HG02884 (cell line): ENCODE measurements around the gene TUBA4A.
A peak's percentile ranks its signal among the peaks of the same experiment; 100 is the strongest.

Source experiments
- ATAC-seq: cut with Tn5 transposase; IDR thresholded peaks from one replicate; pipeline ENCODE4 v1.9.1; 2021; ENCODE audit warnings: mild to moderate bottlenecking, moderate library complexity; ENCODE audit not compliant: unreplicated experiment

TUBA4A gene

GRCh38 chr2:219244789-219245147, 8.9 kb downstream of the TUBA4A start:
- no peak for ATAC-seq

GRCh38 chr2:219243291-219243761, 10.4 kb downstream of the TUBA4A start:
- ATAC-seq = no peak

- ATAC-seq = no peak
Observed at GRCh38 chr2:219234331-219234730, 19.4 kb downstream of the TUBA4A start.

- peak; percentile 13 for ATAC-seq
Observed at GRCh38 chr2:219230059-219230540, 23.6 kb downstream of the TUBA4A start.

GRCh38 chr2:219229305-219230058, 24.2 kb downstream of the TUBA4A start, which contains the start of the genes ANKZF1 and ATG9A:
ANKZF1 (plus strand) TSS chr2:219229806; CDS start chr2:219230258, 452 bp downstream.
ATG9A (minus strand) TSS chr2:219229636; CDS start chr2:219228024, 1,612 bp downstream.
- peak; percentile 97 for ATAC-seq

- no peak for ATAC-seq
Observed at GRCh38 chr2:219228911-219229304, 24.8 kb downstream of the TUBA4A start.

- ATAC-seq = no peak
Observed at GRCh38 chr2:219228041-219228910, 25.4 kb downstream of the TUBA4A start.

GRCh38 chr2:219225350-219225749, 28.4 kb downstream of the TUBA4A start:
- ATAC-seq = no peak

GRCh38 chr2:219223831-219224610, 29.7 kb downstream of the TUBA4A start:
- no peak for ATAC-seq

- no peak for ATAC-seq
Observed at GRCh38 chr2:219221957-219222518, 31.7 kb downstream of the TUBA4A start.

GRCh38 chr2:219220652-219221402, 32.9 kb downstream of the TUBA4A start:
- ATAC-seq = no peak

- no peak for ATAC-seq
Observed at GRCh38 chr2:219219784-219220532, 33.8 kb downstream of the TUBA4A start.

- peak; percentile 80 for ATAC-seq
Observed at GRCh38 chr2:219218732-219219701, 34.7 kb downstream of the TUBA4A start, which contains the start of gene ABCB6. ABCB6 (minus strand) TSS chr2:219218958; CDS start chr2:219218673, 285 bp downstream.

GRCh38 chr2:219218217-219218731, 35.4 kb downstream of the TUBA4A start:
- ATAC-seq = peak; percentile 9

- no peak for ATAC-seq
Observed at GRCh38 chr2:219216535-219216915, 37.2 kb downstream of the TUBA4A start.

GRCh38 chr2:219215871-219216534, 37.7 kb downstream of the TUBA4A start:
- no peak for ATAC-seq

GRCh38 chr2:219214786-219215185, 38.9 kb downstream of the TUBA4A start:
- ATAC-seq = no peak
